HepG2 (cell line): ENCODE results near the gene MYO5B. TPM values are rescaled to one million over a fixed set of nuclear protein-coding genes. Genes with fewer than 3 reads are reported as not detected.

Source experiments
- ADNP ChIP-seq: sonication (generic); formaldehyde crosslinking; IDR thresholded peaks from 2 replicates; pipeline ENCODE4 v1.4.0; 2020; ENCODE audit warnings: missing genetic modification reagents
- ATF4 ChIP-seq, 2 experiments: fragments of 450-650 bp in 1 of 2; sonication (generic) in 1 of 2; formaldehyde crosslinking; IDR thresholded peaks; 2 replicates each; pipeline versions ENCODE4 v1.5.0 to v1.8.0; 2020 to 2022; ENCODE audit warnings: mild to moderate bottlenecking in 1 of 2, missing genetic modification reagents in 1 of 2
- DDIT3 ChIP-seq: sonication (generic); formaldehyde crosslinking; IDR thresholded peaks from 2 replicates; pipeline ENCODE4 v1.4.0; 2020; ENCODE audit warnings: mild to moderate bottlenecking, missing genetic modification reagents
- JDP2 ChIP-seq: sonication (generic); formaldehyde crosslinking; IDR thresholded peaks from 2 replicates; pipeline ENCODE4 v1.8.1; 2022; ENCODE audit warnings: missing genetic modification reagents, borderline replicate concordance
- KLF12 ChIP-seq: sonication (generic); formaldehyde crosslinking; IDR thresholded peaks from 2 replicates; pipeline ENCODE4 v1.4.0; 2020; ENCODE audit warnings: missing genetic modification reagents, borderline replicate concordance
- MXI1 ChIP-seq: IDR thresholded peaks from 3 replicates; pipeline ENCODE4 v1.6.1; 2012; ENCODE audit warnings: low read depth, low read length, inconsistent platforms, borderline replicate concordance
- PHF21A ChIP-seq: sonication (generic); formaldehyde crosslinking; IDR thresholded peaks from 2 replicates; pipeline ENCODE4 v1.5.0; 2020; ENCODE audit warnings: mild to moderate bottlenecking, missing genetic modification reagents
- SMAD3 ChIP-seq: sonication (generic); formaldehyde crosslinking; IDR thresholded peaks from 2 replicates; pipeline ENCODE4 v1.4.0; 2020; ENCODE audit warnings: missing genetic modification reagents
- SUZ12 ChIP-seq: fragments of 150-350 bp; IDR thresholded peaks from 2 replicates; pipeline ENCODE4 v1.6.1; 2014; ENCODE audit warnings: low read depth, low read length
- TIGD3 ChIP-seq: sonication (generic); formaldehyde crosslinking; IDR thresholded peaks from 2 replicates; pipeline ENCODE4 v1.5.1; 2020; ENCODE audit warnings: mild to moderate bottlenecking, missing genetic modification reagents, borderline replicate concordance
- ZBTB25 ChIP-seq: IDR thresholded peaks from 2 replicates; pipeline ENCODE4 v1.6.1; 2018; ENCODE audit warnings: missing genetic modification reagents
- ZBTB40 ChIP-seq, 2 experiments: fragments of 450-650 bp in 1 of 2; sonication (generic) in 1 of 2; formaldehyde crosslinking in 1 of 2; IDR thresholded peaks; 2 replicates each; pipeline versions ENCODE4 v1.6.1 to v1.8.0; 2016 to 2022; ENCODE audit warnings: antibody characterized with exemption in 1 of 2, mild to moderate bottlenecking in 1 of 2, missing genetic modification reagents in 1 of 2
- ZNF329 ChIP-seq: sonication (generic); formaldehyde crosslinking; IDR thresholded peaks from 2 replicates; pipeline ENCODE4 v1.9.0; 2021; ENCODE audit warnings: low read depth, mild to moderate bottlenecking, missing genetic modification reagents
- ZNF672 ChIP-seq: sonication (generic); formaldehyde crosslinking; IDR thresholded peaks from 2 replicates; pipeline ENCODE4 v1.8.1; 2022; ENCODE audit warnings: missing genetic modification reagents
- ZNF724P ChIP-seq: sonication (generic); formaldehyde crosslinking; IDR thresholded peaks from 2 replicates; pipeline ENCODE4 v1.8.0; 2022; ENCODE audit warnings: missing genetic modification reagents, borderline replicate concordance
- polyA plus RNA-seq, 8 experiments: library from polyadenylated mRNA; depleted of rRNA in 3 of 8; stranded (reverse) in 7 of 8; unstranded in 1 of 8; fragments of >200 nt; fragmentation: Illumina TruSeq in 4 of 8; extraction: Trizol in 4 of 8; gene quantifications; 2 replicates each; pipeline versions ENCODE4 v1.2.1 to v1.2.3, GENCODE V29; 2011 to 2016; ENCODE audit warnings: low read depth in 4 of 8, missing spikeins in 1 of 8, mixed read lengths in 1 of 8; ENCODE audit not compliant: insufficient read depth in 1 of 8
- total RNA-seq, 5 experiments: library from RNA; depleted of rRNA; stranded (reverse); fragments of >200 nt; fragmentation: Illumina TruSeq; extraction: Trizol; gene quantifications; 2 replicates each; pipeline ENCODE4 v1.2.3, GENCODE V29; 2016; ENCODE audit warnings: low read depth in 1 of 5

MYO5B gene
- total and polyA plus RNA-seq, 2 of the 13 experiments (the other 11 are each of a cell fraction or from before 2014, with no cell fraction given) = 13.1 to 24.0 TPM

GRCh38 chr18:49858309-49859020 is 336.5 kb downstream of the MYO5B start (continued):
- no peak for TF ChIP-seq TIGD3 (CRISPR knock-in tag)
- peak; percentile 64; the same call in 1 of the 2 replicates for TF ChIP-seq SMAD3 (CRISPR knock-in tag)
- TF ChIP-seq SUZ12 = no peak
- no peak for TF ChIP-seq PHF21A (CRISPR knock-in tag)
- no peak for TF ChIP-seq DDIT3 (CRISPR knock-in tag)
- TF ChIP-seq ADNP (CRISPR knock-in tag) = no peak
- TF ChIP-seq ZNF329 (CRISPR knock-in tag) = no peak
- TF ChIP-seq MXI1 = no peak
- no peak for TF ChIP-seq JDP2 (CRISPR knock-in tag)
- no peak for TF ChIP-seq ZBTB40 (IDR thresholded peaks at IDR 0.05)
- TF ChIP-seq ZBTB40 (CRISPR knock-in tag; IDR thresholded peaks at IDR 0.05) = no peak
- no peak for TF ChIP-seq KLF12 (CRISPR knock-in tag)
- peak; percentile 20; the same call in 1 of the 2 replicates for TF ChIP-seq ZBTB25 (CRISPR knock-in tag)
- TF ChIP-seq ZNF724P (CRISPR knock-in tag) = no peak
- no peak for TF ChIP-seq ATF4 (CRISPR knock-in tag; IDR thresholded peaks at IDR 0.05)
- no peak for TF ChIP-seq ZNF672 (CRISPR knock-in tag)
